Measurements from ENCODE around the gene CMTM7.

DNA sequence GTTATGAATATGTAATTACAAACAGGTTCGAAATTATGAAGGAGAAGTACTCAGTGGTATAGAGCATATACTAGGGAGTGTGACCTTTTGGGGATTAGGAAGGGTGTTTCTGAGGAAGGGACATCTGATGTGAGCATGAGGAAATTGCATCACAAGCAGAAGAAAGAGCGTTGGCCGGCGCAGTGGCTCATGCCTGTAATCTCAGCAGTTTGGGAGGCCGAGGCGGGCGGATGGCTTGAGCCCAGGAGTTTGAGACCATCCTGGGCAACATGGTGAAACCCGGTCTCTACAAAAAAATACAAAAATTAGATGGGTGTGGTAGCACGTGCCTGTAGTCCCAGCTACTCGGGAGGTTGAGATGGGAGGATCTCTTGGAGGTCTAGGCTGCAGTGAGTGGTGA is 6.9 kb downstream of the CMTM7 start:
- TF ChIP-seq, protein P1, sequence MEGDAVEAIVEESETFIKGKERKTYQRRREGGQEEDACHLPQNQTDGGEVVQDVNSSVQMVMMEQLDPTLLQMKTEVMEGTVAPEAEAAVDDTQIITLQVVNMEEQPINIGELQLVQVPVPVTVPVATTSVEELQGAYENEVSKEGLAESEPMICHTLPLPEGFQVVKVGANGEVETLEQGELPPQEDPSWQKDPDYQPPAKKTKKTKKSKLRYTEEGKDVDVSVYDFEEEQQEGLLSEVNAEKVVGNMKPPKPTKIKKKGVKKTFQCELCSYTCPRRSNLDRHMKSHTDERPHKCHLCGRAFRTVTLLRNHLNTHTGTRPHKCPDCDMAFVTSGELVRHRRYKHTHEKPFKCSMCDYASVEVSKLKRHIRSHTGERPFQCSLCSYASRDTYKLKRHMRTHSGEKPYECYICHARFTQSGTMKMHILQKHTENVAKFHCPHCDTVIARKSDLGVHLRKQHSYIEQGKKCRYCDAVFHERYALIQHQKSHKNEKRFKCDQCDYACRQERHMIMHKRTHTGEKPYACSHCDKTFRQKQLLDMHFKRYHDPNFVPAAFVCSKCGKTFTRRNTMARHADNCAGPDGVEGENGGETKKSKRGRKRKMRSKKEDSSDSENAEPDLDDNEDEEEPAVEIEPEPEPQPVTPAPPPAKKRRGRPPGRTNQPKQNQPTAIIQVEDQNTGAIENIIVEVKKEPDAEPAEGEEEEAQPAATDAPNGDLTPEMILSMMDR (IDR thresholded peaks at IDR 0.05), result no peak
- TF ChIP-seq POLR2AphosphoS5 (IDR thresholded peaks at IDR 0.05; ENCODE audit: insufficient read depth in 1 of 2, low read depth in 1 of 2), result no peak
